GM18498 (cell line): Measurements from ENCODE around the gene TDRD3.
"Not testable (repeated sequence)": the region's sequence is repeated elsewhere in the genome, so short reads cannot be mapped to it uniquely, and the experiment has no call there.

Experiments used
- ATAC-seq: cut with Tn5 transposase; IDR thresholded peaks from one replicate; pipeline ENCODE4 v1.9.1; 2021; ENCODE audit warnings: mild to moderate bottlenecking, moderate library complexity; ENCODE audit not compliant: unreplicated experiment

TDRD3 gene

GRCh38 chr13:60396783-60397703, at the start of gene TDRD3:
Gene TDRD3 (plus strand): TSS chr13:60397220. CDS start chr13:60397365, 145 bp downstream.
- ATAC-seq = peak; percentile 62

- no peak for ATAC-seq
Observed at GRCh38 chr13:60347690-60348089, 49.3 kb upstream of the TDRD3 start.

GRCh38 chr13:60348097-60348496, 48.9 kb upstream of the TDRD3 start:
- no peak for ATAC-seq

- no peak for ATAC-seq
Observed at GRCh38 chr13:60351326-60351725, 45.7 kb upstream of the TDRD3 start.

GRCh38 chr13:60351855-60352615, 45.0 kb upstream of the TDRD3 start:
- no peak for ATAC-seq

GRCh38 chr13:60352644-60353043, 44.4 kb upstream of the TDRD3 start:
- no peak for ATAC-seq

GRCh38 chr13:60355056-60355455, 42.0 kb upstream of the TDRD3 start:
- ATAC-seq = no peak

GRCh38 chr13:60356970-60357369, 40.0 kb upstream of the TDRD3 start:
- no peak for ATAC-seq

- no peak for ATAC-seq
Observed at GRCh38 chr13:60358453-60358852, 38.6 kb upstream of the TDRD3 start.

- ATAC-seq = no peak
Observed at GRCh38 chr13:60363288-60363687, 33.7 kb upstream of the TDRD3 start.

- peak; percentile 68 for ATAC-seq
Observed at GRCh38 chr13:60369242-60369641, 27.8 kb upstream of the TDRD3 start.

- no peak for ATAC-seq
Observed at GRCh38 chr13:60370343-60370742, 26.7 kb upstream of the TDRD3 start.

- no peak for ATAC-seq
Observed at GRCh38 chr13:60372141-60372540, 24.9 kb upstream of the TDRD3 start.

- not testable (repeated sequence) for ATAC-seq
Observed at GRCh38 chr13:60379282-60379681, 17.7 kb upstream of the TDRD3 start.

- no peak for ATAC-seq
Observed at GRCh38 chr13:60379837-60380565, 17.0 kb upstream of the TDRD3 start.

- ATAC-seq = no peak
Observed at GRCh38 chr13:60384911-60385310, 12.1 kb upstream of the TDRD3 start.

- no peak for ATAC-seq
Observed at GRCh38 chr13:60386250-60386649, 10.8 kb upstream of the TDRD3 start.

GRCh38 chr13:60392131-60392530, 4.9 kb upstream of the TDRD3 start:
- ATAC-seq = no peak

GRCh38 chr13:60395971-60396782, 843 bp upstream of the TDRD3 start:
- peak; percentile 74 for ATAC-seq

GRCh38 chr13:60397704-60398378, 821 bp downstream of the TDRD3 start:
- ATAC-seq = peak; percentile 39
